Fibroblast of skin of abdomen (primary cell): ENCODE results near the gene EYA4.

ENCODE experiments used
- DNase-seq: peaks from one replicate; pipeline ENCODE4 v3.0.0-alpha.2; 2013

The EYA4 gene

GRCh38 chr6:133291671-133292070 lies 50.5 kb downstream of the EYA4 start:
- DNase-seq, result no peak

- DNase-seq, result no peak
These were observed 56.5 kb downstream of the EYA4 start for GRCh38 chr6:133297657-133298056.

GRCh38 chr6:133298335-133298734 lies 57.2 kb downstream of the EYA4 start:
- DNase-seq, result no peak

GRCh38 chr6:133298801-133299200 lies 57.6 kb downstream of the EYA4 start:
- DNase-seq, result no peak

- no peak for DNase-seq
These were observed 59.7 kb downstream of the EYA4 start for GRCh38 chr6:133300896-133301295.

GRCh38 chr6:133301835-133302234 lies 60.7 kb downstream of the EYA4 start:
- DNase-seq, result no peak

GRCh38 chr6:133306931-133307330 lies 65.8 kb downstream of the EYA4 start:
- peak; percentile 51 for DNase-seq

GRCh38 chr6:133309579-133309978 lies 68.4 kb downstream of the EYA4 start:
- DNase-seq, result no peak

- DNase-seq, result no peak
These were observed 70.8 kb downstream of the EYA4 start for GRCh38 chr6:133312006-133312405.

- no peak for DNase-seq
These were observed 71.9 kb downstream of the EYA4 start for GRCh38 chr6:133313068-133313467.

- DNase-seq, result peak; percentile 48
These were observed 73.8 kb downstream of the EYA4 start for GRCh38 chr6:133314947-133315346.

GRCh38 chr6:133315811-133316210 lies 74.7 kb downstream of the EYA4 start:
- DNase-seq, result no peak

- DNase-seq, result no peak
These were observed 76.5 kb downstream of the EYA4 start for GRCh38 chr6:133317704-133318103.

GRCh38 chr6:133326584-133326983 lies 85.4 kb downstream of the EYA4 start:
- DNase-seq, result no peak

- DNase-seq, result no peak
These were observed 92.7 kb downstream of the EYA4 start for GRCh38 chr6:133333852-133334251.

GRCh38 chr6:133337308-133337707 lies 96.2 kb downstream of the EYA4 start:
- DNase-seq, result no peak

- no peak for DNase-seq
These were observed 98.6 kb downstream of the EYA4 start for GRCh38 chr6:133339543-133340384.

GRCh38 chr6:133340557-133340956 lies 99.4 kb downstream of the EYA4 start:
- DNase-seq, result peak; percentile 5

- DNase-seq, result peak; percentile 49
These were observed 100.5 kb downstream of the EYA4 start for GRCh38 chr6:133341607-133342158.

- no peak for DNase-seq
These were observed 102.1 kb downstream of the EYA4 start for GRCh38 chr6:133343220-133343619.

GRCh38 chr6:133348846-133349245 lies 107.7 kb downstream of the EYA4 start:
- no peak for DNase-seq

GRCh38 chr6:133350928-133351327 lies 109.8 kb downstream of the EYA4 start:
- no peak for DNase-seq

GRCh38 chr6:133352046-133352445 lies 110.9 kb downstream of the EYA4 start:
- DNase-seq, result no peak

GRCh38 chr6:133353061-133353460 lies 111.9 kb downstream of the EYA4 start:
- DNase-seq, result no peak
